HEK293T (cell line): ENCODE measurements around the gene MOSMO.

Source experiments
- FOXK2 ChIP-seq: fragments of 450-650 bp; IDR thresholded peaks from 2 replicates; pipeline ENCODE4 v1.6.1; 2016; ENCODE audit warnings: mild to moderate bottlenecking
- NFRKB ChIP-seq: fragments of 450-650 bp; IDR thresholded peaks from 2 replicates; pipeline ENCODE4 v1.6.1; 2016; ENCODE audit warnings: mild to moderate bottlenecking, moderate library complexity
- SP1 ChIP-seq: fragments of 450-650 bp; IDR thresholded peaks from 2 replicates; pipeline ENCODE4 v1.6.1; 2017

DNA sequence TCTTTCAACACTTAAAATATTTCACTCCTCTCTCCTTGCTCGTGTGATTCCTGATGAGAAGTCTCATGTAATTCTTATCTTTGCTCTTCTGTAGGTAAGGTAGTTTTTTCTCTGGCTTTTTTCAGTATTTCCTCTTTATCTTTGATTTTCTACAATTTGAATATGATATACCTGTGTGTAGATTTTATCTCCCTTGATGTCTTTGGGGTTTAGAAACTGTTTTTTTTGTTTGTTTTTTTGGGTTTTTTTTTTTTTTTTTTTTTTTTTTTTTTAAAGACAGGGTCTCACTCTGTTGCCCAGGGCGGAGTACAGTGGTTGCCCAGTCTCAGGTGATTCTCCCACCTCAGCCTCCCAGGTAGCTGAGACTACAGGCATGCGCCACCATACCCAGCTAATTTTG, 26.6 kb downstream of the MOSMO start:
- TF ChIP-seq SP1 (no peak), FOXK2 (no peak), NFRKB (no peak)
